Adrenal gland (tissue), 12 donors: ENCODE measurements around the gene OMP. TPM values are rescaled to one million over a fixed set of nuclear protein-coding genes. Genes with fewer than 3 reads are reported as not detected.

Source experiments
- DNase-seq, 7 donors: peaks; one replicate each; pipeline ENCODE4 v3.0.0-alpha.2; 2019 to 2020
- H3K27ac ChIP-seq, 5 donors: fragments of 200-600 bp; sonication (generic) in 4 of 5; 1 replicate in 3 of 5; 2 replicates in 2 of 5; pipeline versions ENCODE4 v1.5.1 to v1.8.0; 2016 to 2020; ENCODE audit warnings: mild to moderate bottlenecking in 1 of 5
- H3K27me3 ChIP-seq: fragments of 200-600 bp; 2 replicates; pipeline ENCODE4 v1.8.0; 2021
- H3K36me3 ChIP-seq, 2 donors: fragments of 200-600 bp; replicated peaks in 1 of 2; 1 replicate in 1 of 2; 2 replicates in 1 of 2; pipeline versions ENCODE4 v1.5.1 to v1.8.0; 2018 to 2022
- H3K4me1 ChIP-seq, 2 donors: fragments of 200-600 bp; replicated peaks in 1 of 2; 1 replicate in 1 of 2; 2 replicates in 1 of 2; pipeline versions ENCODE4 v1.5.1 to v1.8.0; 2018 to 2021
- H3K4me3 ChIP-seq, 4 donors: fragments of 200-600 bp; sonication (generic) in 3 of 4; one replicate each; pipeline ENCODE4 v1.5.1; 2016 to 2018
- H3K9me3 ChIP-seq, 3 donors: fragments of 200-600 bp; sonication (generic) in 1 of 3; replicated peaks in 1 of 3; 1 replicate in 2 of 3; 2 replicates in 1 of 3; pipeline versions ENCODE4 v1.5.1 to v1.8.0; 2016 to 2021
- CTCF ChIP-seq, 6 experiments: fragments of 450-650 bp in 4 of 6; fragments of 200-600 bp in 2 of 6; sonication (generic) in 1 of 6; IDR thresholded peaks; 1 replicate in 5 of 6; 2 replicates in 1 of 6; pipeline versions ENCODE4 v1.5.1 to v1.8.0; 2016 to 2021; ENCODE audit warnings: antibody characterized with exemption in 6 of 6, mild to moderate bottlenecking in 2 of 6, moderate library complexity in 1 of 6
- POLR2A ChIP-seq, 2 donors: fragments of 450-650 bp; IDR thresholded peaks; one replicate each; pipeline ENCODE4 v1.6.1; 2017; ENCODE audit warnings: antibody characterized with exemption in 2 of 2, mild to moderate bottlenecking in 2 of 2, moderate library complexity in 1 of 2
- WGBS, 4 donors: extraction: QIAGEN DNeasy Blood & Tissue Kit in 2 of 4; methylation state at CpG; one replicate each; pipeline versions ENCODE4 v1.1.5 to v1.1.7; 2013 to 2017; 5-methylcytosine and 5-hydroxymethylcytosine counted together
- intact Hi-C, 2 donors: fragments of 100-400 bp; cut with DNase I; formaldehyde crosslinking; loops; one replicate each; pipeline versions ENCODE4 v1.14.1 to v1.15.0; 2022 to 2023
- polyA plus RNA-seq, 3 donors: library from polyadenylated mRNA; stranded (reverse); fragments of 200-250 nt in 2 of 3; fragments of 350-450 nt in 1 of 3; fragmentation: Illumina TruSeq in 1 of 3; extraction: RNeasy Lipid Tissue Mini Kit (QIAGEN cat#74804) in 1 of 3; gene quantifications; one replicate each; pipeline ENCODE4 v1.2.3, GENCODE V29; 2013 to 2014
- total RNA-seq, 9 donors: library from RNA; depleted of rRNA in 4 of 9; stranded (reverse); fragments of >200 nt in 4 of 9; fragments of 120-200 nt in 1 of 9; fragmentation: NEBNext Ultra II Directional in 1 of 9; extraction: Animal tissue kit (Norgen Biotek cat#: 25700) in 1 of 9; gene quantifications; one replicate each; pipeline versions ENCODE4 v1.1.0 to v1.2.4, GENCODE V29; 2013 to 2023
- donor health status: healthy with polysubstance abuse.
- donor health status: Bipolar disorder and iron deficiency.
- donor health status: DM: yes; HTN: yes; CAD: no.
- donor health status: DM: no; HTN: no; CAD: no.
- donor health status: DM: no; HTN: no; CAD: no.
- donor health status: DM: yes; HTN: yes; CAD: no.

OMP gene
- total and polyA plus RNA-seq, 12 donors = 0.50 to 1.6 (median 0.92) TPM; not detected in 9

- H3K36me3 ChIP-seq = no peaks in the 10 kb centered on the region
These were observed 33.2 kb upstream of the OMP start for GRCh38 chr11:77069336-77069968.

DNA sequence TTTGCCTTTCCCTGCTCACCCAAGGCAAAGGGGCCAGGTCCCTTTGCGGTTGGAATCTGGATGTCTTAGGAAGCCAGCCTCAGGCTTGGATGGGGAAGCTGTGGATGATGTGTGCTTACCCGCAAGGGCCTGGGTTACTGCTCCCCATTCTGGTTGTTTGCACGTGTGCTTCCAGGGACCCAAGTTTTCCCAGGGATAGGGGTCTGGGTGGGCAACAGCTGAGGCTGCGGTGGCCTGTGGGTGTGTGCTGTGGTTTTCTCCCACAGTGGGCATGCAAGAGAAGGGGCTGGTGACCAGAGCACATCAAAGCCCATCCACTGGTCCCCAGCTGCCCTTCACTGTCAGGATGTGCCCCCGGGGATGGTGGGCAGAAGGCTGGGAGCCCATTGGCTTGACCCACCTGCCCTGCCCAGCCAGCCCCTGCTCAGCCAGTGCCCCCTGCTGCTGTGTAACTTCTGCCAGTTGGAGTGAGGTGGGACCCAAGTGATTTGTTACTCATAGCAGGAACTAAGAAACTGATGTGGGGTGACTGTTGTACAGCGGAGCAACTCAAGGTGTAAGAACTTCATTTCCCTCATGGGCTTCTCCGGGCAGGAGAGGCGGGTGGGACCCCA lies 32.6 kb upstream of the OMP start:
- Histone ChIP-seq H3K4me3 (no peak overlapping the region), H3K9me3 (no peaks in the 10 kb centered on the region), H3K4me1 (peaks cover 29 to 51% of the 10 kb centered on the region in 2 donors), H3K27me3 (no peaks in the 10 kb centered on the region), H3K36me3 (no peaks in the 10 kb centered on the region), H3K27ac (no peak overlapping the region)
- TF ChIP-seq POLR2A (IDR thresholded peaks at IDR 0.05) (no peak), CTCF (IDR thresholded peaks at IDR 0.05) (no peak)
- WGBS, 4 donors = 91 to 100% (median 93%) methylated on average over 3 to 8 of the region's 8 CpGs
- DNase-seq = peak in 4 of 7 donors; percentile 8 to 35 (median 16)
- intact Hi-C loops = no loop called here

More at GRCh38 chr11:77069336-77069968, 33.2 kb upstream of the OMP start:
- TF ChIP-seq CTCF (IDR thresholded peaks at IDR 0.05) (no peak), POLR2A (IDR thresholded peaks at IDR 0.05) (no peak)
- H3K4me3 ChIP-seq = no peak overlapping the region
- H3K4me1 ChIP-seq = peaks cover 26 to 44% of the 10 kb centered on the region in 2 donors
- intact Hi-C loops = no loop called here
- peak overlapping the region in 1 of 5 donors; percentile 5 for H3K27ac ChIP-seq
- no peaks in the 10 kb centered on the region for H3K27me3 ChIP-seq
- WGBS, 4 donors = 82 to 90% (median 87%) methylated on average over 6 of the region's 6 CpGs
- H3K9me3 ChIP-seq = no peaks in the 10 kb centered on the region
- DNase-seq = peak in 4 of 7 donors; percentile 5 to 43 (median 13)

GRCh38 chr11:77071077-77071476 lies 31.6 kb upstream of the OMP start:
- Histone ChIP-seq H3K36me3 (no peaks in the 10 kb centered on the region), H3K27me3 (no peaks in the 10 kb centered on the region), H3K4me3 (no peak overlapping the region), H3K9me3 (no peaks in the 10 kb centered on the region), H3K27ac (peak overlapping the region in 2 of 5 donors; percentile 93 to 98), H3K4me1 (peaks cover 29 to 51% of the 10 kb centered on the region in 2 donors)
- peak in 4 of 7 donors; percentile 8 to 41 (median 12) for DNase-seq
- TF ChIP-seq CTCF (IDR thresholded peaks at IDR 0.05) (no peak), POLR2A (IDR thresholded peaks at IDR 0.05) (no peak)
- WGBS, 4 donors = 77 to 100% (median 86%) methylated on average over 2 to 7 of the region's 7 CpGs
- intact Hi-C loops = no loop called here

DNA sequence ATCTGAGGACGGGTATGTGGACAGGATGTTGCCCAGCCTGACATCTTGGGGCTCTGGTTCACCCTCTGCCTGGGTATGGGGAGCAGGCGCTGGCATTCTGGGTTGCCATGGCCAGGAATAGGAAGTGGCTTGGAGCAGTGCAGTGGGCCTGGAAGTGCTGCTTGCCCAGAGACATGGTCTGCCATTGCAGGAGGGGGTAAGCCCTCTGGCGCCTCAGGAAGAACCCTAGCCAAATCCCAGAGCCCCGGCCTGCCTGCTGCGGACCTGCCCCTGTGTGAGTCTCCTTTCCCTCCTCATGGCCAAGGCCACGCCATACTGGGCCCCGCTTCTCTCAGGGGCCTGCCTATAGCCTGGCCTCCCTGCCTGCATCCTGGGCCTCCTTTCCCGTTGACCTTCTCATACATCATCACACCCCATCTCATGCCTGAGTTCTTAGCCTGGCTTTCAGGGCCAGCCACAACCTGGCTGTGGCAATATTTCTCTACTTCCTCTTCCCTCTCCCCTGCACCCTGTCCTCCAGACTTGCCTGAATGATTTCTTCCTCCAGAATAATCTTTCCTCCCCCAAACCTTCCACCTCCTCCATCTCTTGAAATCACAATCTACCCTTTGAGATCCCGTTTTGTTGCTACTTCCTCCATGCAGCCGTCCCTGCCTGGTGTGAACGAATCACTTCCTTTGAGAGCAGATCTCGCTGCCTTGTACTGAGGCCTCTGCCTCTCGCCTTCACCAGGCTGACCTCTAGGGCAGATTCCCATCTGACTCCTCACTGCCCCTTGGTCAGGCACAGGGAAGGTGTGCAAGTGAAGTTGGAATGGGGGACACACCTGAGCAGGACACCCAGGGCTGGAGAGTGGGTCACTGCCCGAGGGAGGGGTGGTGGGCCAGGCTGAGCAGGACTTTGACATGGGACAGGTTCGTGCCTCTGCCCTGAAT lies 30.7 kb upstream of the OMP start:
- DNase-seq = peak in 4 of 7 donors; percentile 20 to 53 (median 34)
- H3K9me3 ChIP-seq = no peaks in the 10 kb centered on the region
- intact Hi-C loops = no loop called here
- H3K4me1 ChIP-seq = peaks cover 29 to 51% of the 10 kb centered on the region in 2 donors
- H3K36me3 ChIP-seq = no peaks in the 10 kb centered on the region
- peak overlapping the region in 4 of 5 donors; percentile 87 to 98 (median 94) for H3K27ac ChIP-seq
- WGBS, 4 donors = 54 to 60% (median 57%) methylated on average over 14 to 15 of the region's 15 CpGs
- no peak overlapping the region for H3K4me3 ChIP-seq
- TF ChIP-seq POLR2A (IDR thresholded peaks at IDR 0.05) = no peak
- no peak for TF ChIP-seq CTCF (IDR thresholded peaks at IDR 0.05)
- H3K27me3 ChIP-seq = no peaks in the 10 kb centered on the region
